Activated B cell treated with CpG ODN at 0.5 μM for 24 hours (primary cell): ENCODE results near the gene NRXN2. TPM values are rescaled to one million over a fixed set of nuclear protein-coding genes. Genes with fewer than 3 reads are reported as not detected.
"Not testable (repeated sequence)": the region's sequence is repeated elsewhere in the genome, so short reads cannot be mapped to it uniquely, and the experiment has no call there.

Source experiments
- ATAC-seq: fragments of 200-7000 bp; cut with Tn5 transposase; one replicate; pipeline ENCODE4 v1.10.0; 2021; ENCODE audit warnings: low read depth, mild to moderate bottlenecking, moderate library complexity
- CTCF ChIA-PET: fragments of 350-600 bp; sonication (Branson Sonifier 250); formaldehyde crosslinking; loops from one replicate; lab custom pipeline; 2021; ENCODE audit warnings: antibody characterized with exemption; lab: Charles Lee
- POLR2A ChIA-PET: fragments of 350-600 bp; sonication (Branson Sonifier 250); formaldehyde crosslinking; loops from one replicate; lab custom pipeline; 2021; ENCODE audit warnings: antibody characterized with exemption; lab: Charles Lee
- DNase-seq: peaks from one replicate; pipeline ENCODE4 v3.0.0; 2022
- H3K27ac Mint-ChIP-seq: one replicate; pipeline ENCODE4 v1.8.0; 2020; ENCODE audit warnings: mixed read lengths
- H3K27me3 Mint-ChIP-seq: one replicate; pipeline ENCODE4 v1.8.0; 2021; ENCODE audit warnings: mixed read lengths
- H3K36me3 Mint-ChIP-seq: one replicate; pipeline ENCODE4 v1.8.0; 2021; ENCODE audit warnings: low read depth, mixed read lengths
- H3K4me1 Mint-ChIP-seq: one replicate; pipeline ENCODE4 v1.8.0; 2021; ENCODE audit warnings: mixed read lengths
- H3K4me3 Mint-ChIP-seq: one replicate; pipeline ENCODE4 v1.8.0; 2020; ENCODE audit warnings: mild to moderate bottlenecking, mixed read lengths
- H3K9me3 Mint-ChIP-seq: one replicate; pipeline ENCODE4 v1.8.0; 2020; ENCODE audit warnings: mixed read lengths
- CTCF ChIP-seq: fragments of 200-600 bp; IDR thresholded peaks from one replicate; pipeline ENCODE4 v1.8.0; 2022; ENCODE audit warnings: antibody characterized with exemption, mild to moderate bottlenecking
- intact Hi-C: fragments of 100-400 bp; cut with micrococcal nuclease; formaldehyde crosslinking; loops from one replicate; pipeline ENCODE4 v1.15.1; 2024
- total RNA-seq: library from RNA; stranded (reverse); gene quantifications from 2 replicates; pipeline ENCODE4 v1.2.3, GENCODE V29; 2022

NRXN2 gene
- total RNA-seq, 1 donor from 2014 or later = 0.73 TPM

- no peak for TF ChIP-seq CTCF
- POLR2A ChIA-PET = no interaction called here
- Mint-ChIP-seq H3K27ac (no peak overlapping the region), H3K9me3 (no peaks in the 10 kb centered on the region), H3K36me3 (no peaks in the 10 kb centered on the region), H3K4me1 (no peaks in the 10 kb centered on the region), H3K27me3 (peaks cover 1% of the 10 kb centered on the region), H3K4me3 (no peak overlapping the region)
- intact Hi-C loops = no loop called here
- ATAC-seq (no peak), DNase-seq (no peak)
- CTCF ChIA-PET = no interaction called here
Measured at GRCh38 chr11:64562723-64563351, 160.2 kb downstream of the NRXN2 start.

GRCh38 chr11:64561984-64562722 lies 160.8 kb downstream of the NRXN2 start:
- ChIA-PET POLR2A (no interaction called here), CTCF (no interaction called here)
- intact Hi-C loops = no loop called here
- no peak for ATAC-seq
- Mint-ChIP-seq H3K4me3 (no peak overlapping the region), H3K36me3 (no peaks in the 10 kb centered on the region), H3K27me3 (peaks cover 1% of the 10 kb centered on the region), H3K9me3 (no peaks in the 10 kb centered on the region), H3K27ac (no peak overlapping the region), H3K4me1 (no peaks in the 10 kb centered on the region)
- no peak for TF ChIP-seq CTCF
- no peak for DNase-seq

GRCh38 chr11:64561429-64561828 lies 161.6 kb downstream of the NRXN2 start:
- H3K9me3 Mint-ChIP-seq, H3K4me1 Mint-ChIP-seq, POLR2A ChIA-PET, CTCF ChIA-PET, H3K36me3 Mint-ChIP-seq, ATAC-seq, DNase-seq, intact Hi-C loops, H3K4me3 Mint-ChIP-seq, H3K27me3 Mint-ChIP-seq, H3K27ac Mint-ChIP-seq: not testable (repeated sequence)

GRCh38 chr11:64560941-64561340 lies 162.1 kb downstream of the NRXN2 start:
- POLR2A ChIA-PET = no interaction called here
- ATAC-seq (no peak), DNase-seq (no peak)
- Mint-ChIP-seq H3K27me3 (peaks cover 1% of the 10 kb centered on the region), H3K9me3 (no peaks in the 10 kb centered on the region), H3K27ac (no peak overlapping the region), H3K4me1 (no peaks in the 10 kb centered on the region), H3K4me3 (no peak overlapping the region), H3K36me3 (no peaks in the 10 kb centered on the region)
- no peak for TF ChIP-seq CTCF
- CTCF ChIA-PET = no interaction called here
- intact Hi-C loops = no loop called here

- Mint-ChIP-seq H3K36me3 (no peaks in the 10 kb centered on the region), H3K27me3 (peaks cover 1% of the 10 kb centered on the region), H3K4me3 (no peak overlapping the region), H3K4me1 (peaks cover 3% of the 10 kb centered on the region), H3K27ac (no peak overlapping the region), H3K9me3 (no peaks in the 10 kb centered on the region)
- ChIA-PET CTCF (no interaction called here), POLR2A (no interaction called here)
- no peak for ATAC-seq
- no peak for DNase-seq
- TF ChIP-seq CTCF = no peak
- intact Hi-C loops = no loop called here
Measured at GRCh38 chr11:64560139-64560771, 162.7 kb downstream of the NRXN2 start.
